HG03025 (cell line): Measurements from ENCODE around the gene CDCA5.

Experiments
- ATAC-seq: cut with Tn5 transposase; IDR thresholded peaks from one replicate; pipeline ENCODE4 v1.9.1; 2021; ENCODE audit warnings: mild to moderate bottlenecking, moderate library complexity; ENCODE audit not compliant: unreplicated experiment, low FRiP score

Gene CDCA5

GRCh38 chr11:65108469-65109123 is 24.8 kb upstream of the CDCA5 start:
- no peak for ATAC-seq

- ATAC-seq: no peak
Observed at GRCh38 chr11:65107751-65108468, 24.1 kb upstream of the CDCA5 start.

- ATAC-seq: no peak
Observed at GRCh38 chr11:65107078-65107477, 23.2 kb upstream of the CDCA5 start.

GRCh38 chr11:65104628-65105027 is 20.8 kb upstream of the CDCA5 start:
- ATAC-seq: no peak

GRCh38 chr11:65103476-65103875 is 19.6 kb upstream of the CDCA5 start:
- no peak for ATAC-seq

- ATAC-seq: no peak
Observed at GRCh38 chr11:65102142-65103095, 18.6 kb upstream of the CDCA5 start.

- no peak for ATAC-seq
Observed at GRCh38 chr11:65100674-65101350, 17.0 kb upstream of the CDCA5 start.

- no peak for ATAC-seq
Observed at GRCh38 chr11:65096926-65097325, 13.1 kb upstream of the CDCA5 start.

GRCh38 chr11:65095974-65096806 is 12.3 kb upstream of the CDCA5 start, which contains the start of gene VPS51:
TSS of gene VPS51 (plus strand) at chr11:65096214. CDS start at chr11:65096251, 37 bp downstream.
- peak; percentile 53 for ATAC-seq

- no peak for ATAC-seq
Observed at GRCh38 chr11:65095427-65095826, 11.6 kb upstream of the CDCA5 start.

GRCh38 chr11:65090628-65091027 is 6.8 kb upstream of the CDCA5 start:
- ATAC-seq: no peak

- no peak for ATAC-seq
Observed at GRCh38 chr11:65089621-65090020, 5.8 kb upstream of the CDCA5 start.

GRCh38 chr11:65087827-65088226 is 4.0 kb upstream of the CDCA5 start:
- no peak for ATAC-seq

- ATAC-seq: no peak
Observed at GRCh38 chr11:65087216-65087615, 3.4 kb upstream of the CDCA5 start.

GRCh38 chr11:65086809-65087208 is 3.0 kb upstream of the CDCA5 start:
- ATAC-seq: no peak

GRCh38 chr11:65085446-65085845 is 1.6 kb upstream of the CDCA5 start:
- ATAC-seq: no peak

GRCh38 chr11:65084598-65085375 is 947 bp upstream of the CDCA5 start:
- no peak for ATAC-seq

- peak; percentile 32 for ATAC-seq
Observed at GRCh38 chr11:65083134-65083833, 556 bp downstream of the CDCA5 start.
